Activated T-cell treated with anti-CD3 and anti-CD28 coated beads, Interleukin-2, amount 50 U/mL, for 24 hours (primary cell): ENCODE results near the gene REPS1.
"Not testable (repeated sequence)": the region's sequence is repeated elsewhere in the genome, so short reads cannot be mapped to it uniquely, and the experiment has no call there.

ENCODE experiments used
- DNase-seq: peaks from one replicate; pipeline ENCODE4 v3.0.0-alpha.2; 2020
- H3K27ac Mint-ChIP-seq: 2 replicates; pipeline ENCODE4 v1.8.0; 2020; ENCODE audit warnings: mild to moderate bottlenecking, mixed read lengths
- H3K27me3 Mint-ChIP-seq: 2 replicates; pipeline ENCODE4 v1.8.0; 2020; ENCODE audit warnings: mixed read lengths
- H3K36me3 Mint-ChIP-seq: 2 replicates; pipeline ENCODE4 v1.8.0; 2020; ENCODE audit warnings: low read depth, mixed read lengths
- H3K4me1 Mint-ChIP-seq: 2 replicates; pipeline ENCODE4 v1.8.0; 2020; ENCODE audit warnings: low read depth, mixed read lengths
- H3K4me3 Mint-ChIP-seq: 2 replicates; pipeline ENCODE4 v1.8.0; 2020; ENCODE audit warnings: mild to moderate bottlenecking, moderate library complexity, mixed read lengths
- H3K9me3 Mint-ChIP-seq: 2 replicates; pipeline ENCODE4 v1.8.0; 2020; ENCODE audit warnings: mixed read lengths

REPS1 gene

DNA sequence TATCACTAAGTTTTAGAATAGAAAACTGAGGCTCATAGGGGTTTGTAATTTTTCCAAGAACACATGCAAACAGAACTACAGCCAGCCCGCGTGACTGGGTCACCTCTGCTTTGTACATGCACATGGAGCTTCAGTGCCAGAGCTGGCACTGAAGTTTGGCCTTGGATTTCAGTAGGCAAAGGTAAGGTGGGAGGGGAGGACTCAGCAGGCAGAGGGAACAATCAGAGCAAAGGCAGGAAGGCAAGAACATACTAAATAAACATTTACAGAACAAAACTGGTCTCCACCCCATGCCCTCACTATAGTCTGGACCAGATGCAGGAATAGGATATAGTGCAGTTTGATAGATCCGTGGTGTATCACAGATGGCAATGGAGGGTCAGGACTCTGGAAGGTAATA lies 26.9 kb upstream of the REPS1 start:
- H3K36me3 Mint-ChIP-seq, result no peaks in the 10 kb centered on the region
- H3K27me3 Mint-ChIP-seq, result no peaks in the 10 kb centered on the region
- H3K27ac Mint-ChIP-seq, result no peak overlapping the region
- no peaks in the 10 kb centered on the region for H3K4me1 Mint-ChIP-seq
- no peak for DNase-seq
- no peak overlapping the region for H3K4me3 Mint-ChIP-seq
- H3K9me3 Mint-ChIP-seq, result no peaks in the 10 kb centered on the region

- Mint-ChIP-seq H3K36me3 (no peaks in the 10 kb centered on the region), H3K9me3 (no peaks in the 10 kb centered on the region), H3K27me3 (no peaks in the 10 kb centered on the region), H3K4me1 (no peaks in the 10 kb centered on the region), H3K27ac (no peak overlapping the region), H3K4me3 (no peak overlapping the region)
- no peak for DNase-seq
Observed at GRCh38 chr6:139013185-139013800, 25.2 kb upstream of the REPS1 start.

DNA sequence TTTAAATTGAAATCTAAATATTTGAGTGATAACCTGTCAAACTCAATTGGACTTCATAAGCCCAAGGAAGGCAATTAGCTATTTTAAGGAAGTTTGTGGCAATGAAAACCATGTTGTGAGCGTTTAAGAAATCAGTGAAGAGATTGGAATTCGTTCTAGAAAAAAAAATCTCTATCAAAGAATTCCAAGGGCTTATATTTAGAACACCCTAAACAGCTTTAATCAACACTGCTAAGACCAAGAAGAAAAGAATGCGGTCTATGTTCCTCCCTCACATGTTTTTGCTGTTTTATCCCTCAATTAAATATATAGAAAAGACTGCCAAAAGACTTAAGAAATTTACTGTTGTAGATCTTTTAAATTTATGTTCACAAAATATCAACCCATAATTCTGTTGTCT lies 23.9 kb upstream of the REPS1 start:
- Mint-ChIP-seq H3K36me3 (no peaks in the 10 kb centered on the region), H3K9me3 (no peaks in the 10 kb centered on the region)
- DNase-seq, result no peak

GRCh38 chr6:139010674-139011073 lies 22.6 kb upstream of the REPS1 start:
- Mint-ChIP-seq H3K27ac (no peak overlapping the region), H3K4me1 (no peaks in the 10 kb centered on the region), H3K36me3 (no peaks in the 10 kb centered on the region), H3K9me3 (no peaks in the 10 kb centered on the region), H3K27me3 (no peaks in the 10 kb centered on the region), H3K4me3 (no peak overlapping the region)
- DNase-seq, result no peak

More for the DNA sequence above, 23.9 kb upstream of the REPS1 start:
- Mint-ChIP-seq H3K4me3 (no peak overlapping the region), H3K27me3 (no peaks in the 10 kb centered on the region), H3K4me1 (no peaks in the 10 kb centered on the region), H3K27ac (no peak overlapping the region)

DNA sequence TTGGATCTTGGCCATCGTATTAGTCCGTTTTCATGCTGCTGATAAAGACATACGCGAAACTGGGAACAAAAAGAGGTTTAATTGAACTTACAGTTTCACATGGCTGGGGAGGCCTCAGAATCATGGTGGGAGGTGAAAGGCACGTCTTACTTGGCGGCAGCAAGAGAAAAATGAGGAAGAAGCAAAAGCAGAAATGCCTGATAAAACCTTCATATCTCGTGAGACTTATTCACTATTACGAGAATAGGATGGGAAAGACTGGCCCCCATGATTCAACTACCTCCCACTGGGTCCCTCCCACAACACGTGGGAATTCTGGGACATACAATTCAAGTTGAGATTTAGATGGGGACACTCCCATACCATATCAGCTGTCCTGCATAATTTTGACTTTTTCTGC lies 20.1 kb upstream of the REPS1 start:
- H3K27me3 Mint-ChIP-seq, result no peaks in the 10 kb centered on the region
- no peaks in the 10 kb centered on the region for H3K36me3 Mint-ChIP-seq
- H3K4me1 Mint-ChIP-seq, result no peaks in the 10 kb centered on the region
- H3K9me3 Mint-ChIP-seq, result no peaks in the 10 kb centered on the region
- DNase-seq, result no peak
- no peak overlapping the region for H3K4me3 Mint-ChIP-seq
- no peak overlapping the region for H3K27ac Mint-ChIP-seq

DNA sequence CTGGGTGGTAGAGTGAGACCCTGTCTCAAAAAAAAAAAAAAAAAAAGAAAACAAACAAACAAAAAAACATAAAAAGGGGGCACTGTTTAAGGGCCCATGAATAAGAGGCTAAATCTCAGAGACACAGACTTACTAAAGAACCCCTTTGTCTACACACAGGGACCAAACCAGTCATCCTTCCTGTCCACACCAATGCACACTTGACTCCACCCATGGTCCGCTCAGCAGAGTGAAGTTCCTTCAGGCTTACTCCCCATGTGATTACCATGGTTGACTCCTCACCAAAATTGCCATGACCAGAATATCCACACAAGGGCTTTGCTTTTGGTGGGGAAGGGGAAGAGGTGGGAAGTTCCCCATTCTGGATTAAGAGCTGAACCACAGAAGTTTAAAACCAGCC lies 19.4 kb upstream of the REPS1 start:
- no peaks in the 10 kb centered on the region for H3K36me3 Mint-ChIP-seq
- no peaks in the 10 kb centered on the region for H3K9me3 Mint-ChIP-seq

GRCh38 chr6:139006477-139006876 lies 18.4 kb upstream of the REPS1 start:
- H3K4me3 Mint-ChIP-seq, result no peak overlapping the region
- H3K36me3 Mint-ChIP-seq, result no peaks in the 10 kb centered on the region
- H3K27me3 Mint-ChIP-seq, result no peaks in the 10 kb centered on the region
- no peaks in the 10 kb centered on the region for H3K9me3 Mint-ChIP-seq
- H3K27ac Mint-ChIP-seq, result no peak overlapping the region
- no peak for DNase-seq
- H3K4me1 Mint-ChIP-seq, result no peaks in the 10 kb centered on the region

More for the DNA sequence above, 19.4 kb upstream of the REPS1 start:
- Mint-ChIP-seq H3K4me3 (no peak overlapping the region), H3K4me1 (no peaks in the 10 kb centered on the region), H3K27me3 (no peaks in the 10 kb centered on the region), H3K27ac (no peak overlapping the region)
- DNase-seq, result no peak

- H3K27me3 Mint-ChIP-seq, result no peaks in the 10 kb centered on the region
- no peaks in the 10 kb centered on the region for H3K36me3 Mint-ChIP-seq
- no peak overlapping the region for H3K27ac Mint-ChIP-seq
- DNase-seq, result no peak
- no peaks in the 10 kb centered on the region for H3K9me3 Mint-ChIP-seq
- no peak overlapping the region for H3K4me3 Mint-ChIP-seq
- no peaks in the 10 kb centered on the region for H3K4me1 Mint-ChIP-seq
Observed at GRCh38 chr6:139003751-139004150, 15.7 kb upstream of the REPS1 start.

- no peaks in the 10 kb centered on the region for H3K9me3 Mint-ChIP-seq
- H3K4me3 Mint-ChIP-seq, result no peak overlapping the region
- no peaks in the 10 kb centered on the region for H3K27me3 Mint-ChIP-seq
- no peak for DNase-seq
- H3K27ac Mint-ChIP-seq, result no peak overlapping the region
- H3K4me1 Mint-ChIP-seq, result no peaks in the 10 kb centered on the region
- no peaks in the 10 kb centered on the region for H3K36me3 Mint-ChIP-seq
Observed at GRCh38 chr6:138999949-139000725, 12.1 kb upstream of the REPS1 start.

DNA sequence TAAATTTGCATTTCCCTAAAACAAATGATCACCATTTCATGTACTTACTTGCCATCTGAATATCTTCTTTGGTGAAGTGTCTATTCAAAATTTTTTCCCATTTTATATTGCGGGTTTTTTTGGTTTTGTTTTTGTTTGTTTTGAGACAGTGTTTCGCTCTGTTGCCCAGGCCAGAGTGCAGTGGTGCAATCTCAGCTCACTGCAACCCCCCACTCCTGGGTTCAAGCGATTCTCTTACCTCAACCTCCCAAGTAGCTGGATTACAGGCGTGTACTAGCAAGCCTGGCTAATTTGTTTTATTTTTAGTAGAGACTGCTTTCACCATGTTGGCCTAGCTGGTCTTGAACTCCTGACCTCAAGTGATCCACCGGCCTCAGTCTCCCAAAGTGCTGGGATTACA lies 9.1 kb upstream of the REPS1 start:
- no peak overlapping the region for H3K27ac Mint-ChIP-seq
- no peaks in the 10 kb centered on the region for H3K36me3 Mint-ChIP-seq
- H3K9me3 Mint-ChIP-seq, result no peaks in the 10 kb centered on the region
- no peak for DNase-seq
- H3K27me3 Mint-ChIP-seq, result no peaks in the 10 kb centered on the region
- H3K4me3 Mint-ChIP-seq, result no peak overlapping the region
- H3K4me1 Mint-ChIP-seq, result no peaks in the 10 kb centered on the region

GRCh38 chr6:138996524-138996923 lies 8.5 kb upstream of the REPS1 start:
- no peak overlapping the region for H3K27ac Mint-ChIP-seq
- no peaks in the 10 kb centered on the region for H3K9me3 Mint-ChIP-seq
- H3K36me3 Mint-ChIP-seq, result no peaks in the 10 kb centered on the region
- H3K4me1 Mint-ChIP-seq, result no peaks in the 10 kb centered on the region
- H3K4me3 Mint-ChIP-seq, result no peak overlapping the region
- H3K27me3 Mint-ChIP-seq, result no peaks in the 10 kb centered on the region
- no peak for DNase-seq

DNA sequence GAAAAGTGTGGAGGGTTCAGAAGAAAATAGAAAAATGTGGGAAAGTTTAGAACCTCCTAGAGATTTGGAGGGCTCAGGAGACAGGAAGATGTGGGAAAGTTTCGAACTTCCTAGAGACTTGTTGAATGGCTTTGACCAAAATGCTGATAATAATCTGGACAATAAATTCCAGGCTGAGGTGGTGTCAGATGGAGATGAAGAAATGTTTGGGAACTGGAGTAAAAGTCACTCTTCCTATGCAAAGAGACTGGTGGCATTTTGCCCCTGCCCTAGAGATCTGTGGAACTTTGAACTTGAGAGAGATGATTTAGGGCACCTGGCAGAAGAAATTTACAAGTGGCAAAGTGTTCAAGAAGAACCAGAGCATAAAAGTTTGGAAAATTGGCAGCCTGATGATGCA lies 5.4 kb upstream of the REPS1 start:
- not testable (repeated sequence) for DNase-seq, H3K27ac Mint-ChIP-seq, H3K9me3 Mint-ChIP-seq, H3K4me1 Mint-ChIP-seq, H3K36me3 Mint-ChIP-seq, H3K4me3 Mint-ChIP-seq, H3K27me3 Mint-ChIP-seq

GRCh38 chr6:138992965-138993364 lies 4.9 kb upstream of the REPS1 start:
- H3K4me3 Mint-ChIP-seq, H3K36me3 Mint-ChIP-seq: not testable (repeated sequence)

GRCh38 chr6:138991206-138991605 lies 3.2 kb upstream of the REPS1 start:
- no peak overlapping the region for H3K4me3 Mint-ChIP-seq
- no peaks in the 10 kb centered on the region for H3K27me3 Mint-ChIP-seq
- DNase-seq, result no peak
- H3K27ac Mint-ChIP-seq, result no peak overlapping the region
- peaks cover 11% of the 10 kb centered on the region for H3K4me1 Mint-ChIP-seq
- H3K9me3 Mint-ChIP-seq, result no peaks in the 10 kb centered on the region
- H3K36me3 Mint-ChIP-seq, result peaks cover 8% of the 10 kb centered on the region

More at GRCh38 chr6:138992965-138993364, 4.9 kb upstream of the REPS1 start:
- not testable (repeated sequence) for DNase-seq, H3K27me3 Mint-ChIP-seq, H3K27ac Mint-ChIP-seq, H3K9me3 Mint-ChIP-seq
- peaks cover 11% of the 10 kb centered on the region for H3K4me1 Mint-ChIP-seq

- H3K36me3 Mint-ChIP-seq, result peaks cover 8% of the 10 kb centered on the region
- no peak overlapping the region for H3K4me3 Mint-ChIP-seq
Observed at GRCh38 chr6:138989098-138989983, 1.3 kb upstream of the REPS1 start.

More at GRCh38 chr6:138989098-138989983, 1.3 kb upstream of the REPS1 start:
- Mint-ChIP-seq H3K27ac (no peak overlapping the region), H3K27me3 (no peaks in the 10 kb centered on the region), H3K4me1 (peaks cover 11% of the 10 kb centered on the region), H3K9me3 (no peaks in the 10 kb centered on the region)
- no peak for DNase-seq
